Colon (tissue), 2 donors: Measurements from ENCODE around the gene CCDC137.
A peak's percentile ranks its signal among the peaks of the same experiment; 100 is the strongest.

Source experiments
- FAIRE-seq: peaks from 2 replicates; lab custom pipeline; 2012; peaks lifted over from hg19 to GRCh38; lab: Jason Lieb, UNC
- donor health status: control.
- donor health status: control.

CCDC137 gene

DNA sequence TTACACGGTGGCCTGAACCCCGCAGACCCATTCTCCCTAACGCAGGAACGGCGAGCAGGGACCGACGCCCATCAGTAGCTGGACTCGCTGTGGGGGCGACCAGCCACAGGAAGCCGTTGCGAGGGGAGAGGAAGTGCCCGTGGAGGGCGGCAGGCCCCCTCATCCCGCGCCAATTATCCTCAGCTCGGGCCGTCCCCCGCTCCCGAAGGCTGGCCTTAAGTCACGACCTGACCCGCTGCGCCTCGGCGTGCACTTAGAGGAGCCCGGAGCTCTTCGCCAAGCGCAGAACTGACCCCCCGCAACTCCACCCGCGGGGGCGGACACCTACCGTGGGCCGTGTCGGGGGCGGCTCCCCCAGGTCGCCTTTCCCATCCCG is 16.7 kb downstream of the CCDC137 start:
- no peak for FAIRE-seq

DNA sequence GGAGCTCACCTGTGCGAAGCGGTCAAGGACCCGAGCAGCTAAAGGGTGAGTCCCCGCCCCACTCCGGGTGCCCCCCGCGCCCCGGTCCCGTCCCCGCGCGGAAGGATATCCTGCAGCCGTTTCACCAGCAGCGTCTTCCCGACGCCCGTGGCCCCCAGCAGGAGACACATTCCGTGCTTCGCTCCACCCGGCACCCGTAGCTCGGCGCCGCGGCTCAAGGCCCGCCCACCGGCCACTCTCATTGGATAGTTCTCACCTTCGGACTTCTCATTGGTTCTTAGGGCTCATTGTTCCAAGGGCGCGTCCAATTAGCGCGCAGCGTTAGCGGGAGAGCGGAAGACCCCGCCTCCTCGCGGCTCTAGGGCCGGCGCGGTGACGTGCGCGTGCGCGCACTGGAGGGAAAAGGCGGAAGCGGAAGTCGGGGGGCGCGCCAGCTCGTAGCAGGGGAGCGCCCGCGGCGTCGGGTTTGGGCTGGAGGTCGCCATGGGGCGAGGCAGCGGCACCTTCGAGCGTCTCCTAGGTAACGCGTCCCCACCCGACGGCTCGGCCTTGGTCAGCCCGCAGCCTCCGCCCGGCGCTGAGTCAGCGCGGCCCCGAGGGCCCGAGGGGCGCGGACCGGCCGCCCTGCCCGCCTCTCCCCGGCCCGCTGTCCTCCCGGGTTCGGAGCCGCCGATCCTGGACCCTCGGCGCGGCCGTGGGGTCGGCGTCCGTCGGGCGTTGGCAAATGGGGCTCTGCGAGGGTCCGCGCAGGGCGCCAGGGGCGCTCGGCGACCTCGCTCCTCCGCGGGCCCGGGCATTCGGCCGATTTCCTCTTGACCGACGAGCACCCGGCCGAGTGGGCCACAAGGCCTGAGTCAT is 17.3 kb downstream of the CCDC137 start, which contains the start of the genes ARL16 and HGS:
Gene ARL16, minus strand, starts transcription at position 214 of the 858 bp plus-strand sequence. Its CDS starts 44 bp downstream, at position 170.
Gene HGS, plus strand, starts transcription at position 428 of the 858 bp plus-strand sequence. Its CDS starts 56 bp downstream, at position 484.
- FAIRE-seq, result peak; percentile 72

DNA sequence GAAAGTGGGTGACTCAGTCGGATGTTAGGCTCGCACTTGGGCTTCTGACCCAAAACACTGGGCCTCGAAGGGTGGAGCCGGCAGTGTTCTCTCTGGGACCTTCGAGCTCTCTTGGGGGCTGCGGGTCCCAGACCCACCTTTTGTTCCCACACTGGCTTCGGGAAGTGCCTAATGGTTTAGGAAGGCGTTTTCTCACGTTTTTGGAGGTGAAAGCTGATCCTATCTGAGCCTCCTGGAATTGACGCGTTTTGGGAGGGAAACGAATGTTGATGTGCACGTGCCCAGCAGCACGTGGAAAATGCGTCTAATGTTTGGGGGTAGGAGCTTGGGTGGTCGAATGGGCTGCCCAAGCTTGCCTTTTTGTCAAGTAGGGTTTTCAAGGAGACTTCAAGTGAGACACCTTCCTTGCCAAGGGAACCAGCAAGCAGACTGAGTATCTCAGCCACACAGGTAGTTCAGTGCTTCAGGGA is 17.9 kb downstream of the CCDC137 start:
- no peak for FAIRE-seq

DNA sequence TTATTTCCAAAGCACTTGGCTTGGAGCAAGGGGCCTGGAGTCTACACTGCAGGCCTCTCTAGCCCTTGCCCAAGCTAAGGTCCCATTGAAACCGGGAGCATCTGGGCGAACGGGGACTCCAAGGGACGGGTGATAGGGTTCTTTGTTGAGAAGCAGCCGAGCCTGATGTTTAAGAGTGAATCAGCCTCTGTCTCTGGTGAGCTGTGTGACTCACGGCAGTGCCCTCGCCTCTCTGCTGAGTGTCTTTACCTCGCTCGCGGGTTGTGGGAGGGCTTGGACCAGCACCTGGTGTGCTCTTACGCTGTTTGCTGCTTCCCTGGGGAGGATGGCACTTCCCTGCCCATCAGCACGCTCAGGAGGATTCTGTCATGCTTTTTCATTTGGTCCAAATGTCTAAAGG is 18.6 kb downstream of the CCDC137 start:
- FAIRE-seq, result no peak

DNA sequence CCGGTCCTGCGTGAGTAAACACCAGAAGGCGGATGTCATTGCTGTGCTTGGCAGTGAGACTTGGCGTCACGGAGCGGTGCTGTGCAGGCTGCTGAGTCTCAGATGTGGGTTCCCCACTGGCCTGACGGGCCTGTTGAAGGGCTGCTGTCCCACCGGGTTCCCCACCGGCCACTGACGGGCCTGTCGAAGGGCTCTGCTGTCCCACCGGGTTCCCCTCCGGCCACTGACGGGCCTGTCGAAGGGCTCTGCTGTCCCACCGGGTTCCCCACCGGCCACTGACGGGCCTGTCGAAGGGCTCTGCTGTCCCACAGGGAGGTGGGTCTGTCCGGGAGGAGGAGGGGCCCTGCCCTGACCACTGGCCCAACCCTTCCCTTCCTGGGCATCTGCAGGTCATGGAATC is 20.1 kb downstream of the CCDC137 start:
- no peak for FAIRE-seq

DNA sequence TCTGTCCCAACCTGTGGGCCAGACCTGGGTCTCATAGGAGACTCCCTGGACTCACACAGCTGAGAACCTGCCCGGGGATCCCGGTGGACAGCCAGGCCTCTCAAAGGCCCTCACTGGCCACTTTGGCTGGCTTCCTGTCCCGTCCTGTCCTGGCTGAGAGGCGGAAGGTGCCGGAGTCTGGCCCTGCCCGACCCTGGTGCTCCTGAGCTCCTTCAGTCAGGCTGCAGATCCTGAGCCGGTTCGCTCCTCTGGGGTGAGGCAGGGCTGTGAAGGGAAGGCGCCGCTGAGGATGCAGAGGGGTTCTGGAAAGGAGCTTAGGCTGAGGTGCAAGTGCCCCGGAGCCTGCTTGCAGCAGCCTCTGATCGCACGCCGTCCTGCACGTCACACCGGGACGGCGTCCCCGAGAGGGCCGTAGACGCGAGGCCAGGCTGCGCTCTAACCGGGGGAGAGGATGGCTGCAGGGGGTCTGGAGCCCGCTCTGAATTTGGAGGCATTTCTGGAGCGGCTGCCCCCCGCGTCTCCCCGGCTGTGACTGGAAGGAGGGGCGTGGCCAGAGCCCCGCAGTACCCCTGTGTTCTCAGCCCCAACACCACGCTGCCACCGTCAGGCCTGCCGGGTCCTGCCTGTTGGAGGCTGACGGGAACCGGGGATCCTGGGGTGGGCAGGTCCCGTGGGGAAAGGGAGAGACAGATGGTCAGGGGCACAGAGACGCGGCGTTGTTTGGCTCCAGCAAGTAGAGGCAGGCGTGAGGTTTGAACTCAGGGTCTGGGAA is 21.4 kb downstream of the CCDC137 start:
- no peak for FAIRE-seq

DNA sequence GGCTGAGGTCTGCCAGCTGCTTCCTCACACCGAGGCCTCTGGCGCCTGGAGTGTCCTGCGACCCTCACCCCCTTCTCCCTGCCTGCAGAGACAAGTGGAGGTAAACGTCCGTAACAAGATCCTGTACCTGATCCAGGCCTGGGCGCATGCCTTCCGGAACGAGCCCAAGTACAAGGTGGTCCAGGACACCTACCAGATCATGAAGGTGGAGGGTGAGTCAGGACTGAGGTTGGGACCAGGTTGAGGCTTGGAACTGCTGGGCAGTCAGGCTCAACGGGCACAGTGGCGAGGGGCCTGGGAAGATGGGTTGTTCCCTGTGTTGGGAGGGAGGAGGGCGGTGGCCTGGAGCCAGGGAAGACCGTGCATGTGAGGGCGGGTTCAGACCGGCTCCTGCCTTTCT is 22.1 kb downstream of the CCDC137 start:
- no peak for FAIRE-seq

DNA sequence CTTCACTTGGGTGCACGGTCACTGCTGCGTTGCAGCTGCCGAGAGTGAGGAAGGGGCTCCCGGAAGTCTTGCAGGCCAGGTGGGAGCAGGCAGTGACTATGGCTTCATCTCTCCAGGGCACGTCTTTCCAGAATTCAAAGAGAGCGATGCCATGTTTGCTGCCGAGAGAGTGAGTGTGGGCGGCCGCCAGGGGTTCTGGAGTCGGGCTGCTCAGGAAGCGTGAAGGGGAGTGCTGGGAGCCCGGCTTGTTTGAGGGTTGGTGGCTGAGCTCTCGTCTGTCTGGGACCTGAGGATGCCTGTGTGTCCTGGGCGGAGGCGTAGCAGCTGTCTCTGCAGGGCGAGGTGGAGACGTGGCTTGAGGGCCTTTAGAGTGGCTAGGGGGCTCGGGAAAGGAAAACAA is 23.5 kb downstream of the CCDC137 start:
- no peak for FAIRE-seq

DNA sequence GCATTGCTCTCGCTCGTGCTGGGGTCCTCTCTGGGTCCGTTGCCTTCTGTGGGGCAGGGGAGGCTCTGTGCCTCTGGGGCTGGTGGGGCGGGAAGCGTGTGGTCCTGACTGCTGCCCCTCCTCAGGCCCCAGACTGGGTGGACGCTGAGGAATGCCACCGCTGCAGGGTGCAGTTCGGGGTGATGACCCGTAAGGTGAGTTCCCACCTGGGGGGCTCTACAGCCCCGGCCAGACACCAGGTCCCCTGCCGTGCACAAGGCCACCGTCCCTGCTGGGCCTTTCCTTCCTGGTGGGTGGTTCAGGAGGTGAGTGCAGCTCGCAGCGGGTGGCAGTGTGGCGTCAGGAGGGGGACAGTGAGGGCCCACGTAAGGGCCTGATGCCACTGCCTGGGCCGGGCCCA is 24.0 kb downstream of the CCDC137 start:
- no peak for FAIRE-seq

DNA sequence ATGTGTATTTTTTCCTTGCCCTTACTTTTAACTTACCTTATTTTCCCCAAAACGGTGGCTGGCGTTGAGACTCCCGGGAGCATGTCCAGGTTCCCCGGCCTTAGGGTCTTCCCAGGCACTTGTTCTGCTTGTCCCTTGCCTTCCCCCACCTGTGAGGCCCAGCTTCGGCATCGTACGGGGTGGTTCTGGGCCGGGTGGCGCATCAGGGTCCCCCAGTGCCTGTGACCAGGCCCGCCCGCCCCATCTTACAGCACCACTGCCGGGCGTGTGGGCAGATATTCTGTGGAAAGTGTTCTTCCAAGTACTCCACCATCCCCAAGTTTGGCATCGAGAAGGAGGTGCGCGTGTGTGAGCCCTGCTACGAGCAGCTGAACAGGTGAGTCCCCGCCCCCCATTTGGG is 24.7 kb downstream of the CCDC137 start:
- no peak for FAIRE-seq

DNA sequence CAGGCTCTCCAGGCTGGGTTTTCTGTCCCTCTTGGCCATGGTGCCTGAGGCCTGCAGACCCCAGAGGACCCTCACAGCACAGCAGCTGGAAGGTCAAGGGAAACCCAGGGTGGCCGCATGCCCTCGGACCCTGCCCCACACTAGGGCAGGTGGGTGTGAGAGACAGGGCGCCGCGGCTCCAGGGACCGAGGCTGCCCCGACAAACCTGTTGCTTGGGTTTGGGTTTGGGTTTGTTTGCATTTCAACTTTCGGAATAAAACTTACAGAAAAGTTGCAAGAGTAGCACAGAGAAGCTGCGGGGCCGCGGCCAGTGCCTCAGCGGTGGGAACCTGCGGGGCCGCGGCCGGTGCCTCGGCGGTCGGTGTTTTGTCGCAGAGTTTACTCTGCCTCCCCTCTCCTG is 25.1 kb downstream of the CCDC137 start:
- FAIRE-seq, result no peak

DNA sequence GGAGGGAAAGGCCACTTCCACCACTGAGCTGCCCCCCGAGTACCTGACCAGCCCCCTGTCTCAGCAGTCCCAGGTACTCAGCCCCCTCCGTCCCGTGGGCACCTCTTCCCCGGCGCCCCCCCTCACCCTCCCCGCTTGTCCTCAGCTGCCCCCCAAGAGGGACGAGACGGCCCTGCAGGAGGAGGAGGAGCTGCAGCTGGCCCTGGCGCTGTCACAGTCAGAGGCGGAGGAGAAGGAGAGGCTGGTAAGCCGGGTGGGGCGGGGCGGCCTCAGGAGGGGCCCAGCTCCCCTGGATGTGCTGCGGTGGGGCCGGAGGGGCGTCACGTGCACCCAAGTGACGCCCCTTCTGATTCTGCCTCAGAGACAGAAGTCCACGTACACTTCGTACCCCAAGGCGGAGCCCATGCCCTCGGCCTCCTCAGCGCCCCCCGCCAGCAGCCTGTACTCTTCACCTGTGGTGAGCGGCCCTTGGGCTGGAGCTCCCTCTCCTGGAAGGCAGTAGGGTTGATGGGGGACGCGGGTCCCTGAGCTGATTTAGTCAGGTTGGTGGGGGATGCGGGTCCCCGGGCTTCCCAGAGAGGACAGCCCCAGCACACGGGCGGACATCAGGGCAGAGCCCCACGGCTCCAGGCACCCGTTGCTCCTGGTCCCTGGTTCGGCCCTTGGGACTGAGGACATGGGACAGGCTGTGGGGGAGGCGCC is 27.1 kb downstream of the CCDC137 start:
- FAIRE-seq, result no peak

DNA sequence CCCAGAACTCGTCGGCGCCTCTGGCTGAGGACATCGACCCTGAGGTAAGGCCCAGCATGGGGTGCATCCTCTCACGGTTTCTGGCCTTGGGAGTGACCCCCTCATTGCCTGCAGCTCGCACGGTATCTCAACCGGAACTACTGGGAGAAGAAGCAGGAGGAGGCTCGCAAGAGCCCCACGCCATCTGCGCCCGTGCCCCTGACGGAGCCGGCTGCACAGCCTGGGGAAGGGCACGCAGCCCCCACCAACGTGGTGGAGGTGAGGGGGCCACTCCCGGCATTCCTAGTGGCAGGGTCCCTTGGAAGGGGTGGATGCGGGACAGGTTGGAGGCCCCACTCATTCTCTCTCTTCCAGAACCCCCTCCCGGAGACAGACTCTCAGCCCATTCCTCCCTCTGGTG is 28.3 kb downstream of the CCDC137 start:
- no peak for FAIRE-seq

DNA sequence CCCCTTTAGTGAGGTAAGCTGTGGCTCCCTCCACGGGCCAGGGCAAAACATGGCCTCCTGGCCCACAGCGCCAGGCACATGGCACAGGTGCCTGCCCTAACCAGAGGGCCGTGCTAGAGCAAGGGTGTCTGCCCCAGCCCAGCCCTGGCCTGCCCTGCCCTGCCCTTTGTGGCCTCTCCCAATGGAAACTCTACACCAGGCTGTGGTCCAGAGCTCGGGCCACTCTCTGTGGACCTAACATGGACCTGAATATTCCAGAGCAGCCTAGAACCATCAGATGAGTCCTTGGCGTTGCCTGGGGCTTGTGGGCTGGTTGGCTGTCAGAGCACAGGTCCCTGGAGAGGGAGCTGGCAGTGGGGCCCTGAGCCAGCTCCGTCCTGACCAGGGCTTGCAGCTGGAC is 28.7 kb downstream of the CCDC137 start:
- no peak for FAIRE-seq

DNA sequence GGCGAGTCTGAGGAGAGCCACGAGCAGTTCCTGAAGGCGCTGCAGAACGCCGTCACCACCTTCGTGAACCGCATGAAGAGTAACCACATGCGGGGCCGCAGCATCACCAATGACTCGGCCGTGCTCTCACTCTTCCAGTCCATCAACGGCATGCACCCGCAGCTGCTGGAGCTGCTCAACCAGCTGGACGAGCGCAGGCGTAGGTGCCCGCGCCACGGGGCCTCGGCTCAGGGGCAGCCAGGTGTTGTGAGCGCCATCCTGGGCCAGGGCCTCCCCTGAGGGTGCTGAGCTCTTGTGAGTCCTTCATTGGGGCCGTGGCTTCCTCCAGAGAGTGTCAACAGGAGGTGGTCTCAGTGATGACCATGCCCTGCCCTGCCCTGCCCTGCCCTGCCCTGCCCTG is 29.3 kb downstream of the CCDC137 start:
- no peak for FAIRE-seq

DNA sequence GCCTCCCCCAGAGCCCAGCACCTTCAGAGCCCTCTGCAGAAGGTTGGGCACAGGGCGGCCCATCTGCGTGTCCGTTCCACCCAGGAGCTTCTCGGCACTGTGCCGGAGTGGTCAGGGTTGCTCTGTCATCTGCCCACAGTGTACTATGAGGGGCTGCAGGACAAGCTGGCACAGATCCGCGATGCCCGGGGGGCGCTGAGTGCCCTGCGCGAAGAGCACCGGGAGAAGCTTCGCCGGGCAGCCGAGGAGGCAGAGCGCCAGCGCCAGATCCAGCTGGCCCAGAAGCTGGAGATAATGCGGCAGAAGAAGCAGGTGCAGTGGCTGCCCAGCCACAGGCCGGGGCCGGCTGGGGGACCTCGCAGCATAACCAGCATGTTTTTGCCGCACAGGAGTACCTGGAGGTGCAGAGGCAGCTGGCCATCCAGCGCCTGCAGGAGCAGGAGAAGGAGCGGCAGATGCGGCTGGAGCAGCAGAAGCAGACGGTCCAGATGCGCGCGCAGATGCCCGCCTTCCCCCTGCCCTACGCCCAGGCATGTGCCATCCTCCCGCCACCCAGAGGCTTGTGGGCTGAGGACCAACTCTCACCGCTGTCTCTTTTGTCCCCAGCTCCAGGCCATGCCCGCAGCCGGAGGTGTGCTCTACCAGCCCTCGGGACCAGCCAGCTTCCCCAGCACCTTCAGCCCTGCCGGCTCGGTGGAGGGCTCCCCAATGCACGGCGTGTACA is 29.8 kb downstream of the CCDC137 start:
- FAIRE-seq, result no peak

DNA sequence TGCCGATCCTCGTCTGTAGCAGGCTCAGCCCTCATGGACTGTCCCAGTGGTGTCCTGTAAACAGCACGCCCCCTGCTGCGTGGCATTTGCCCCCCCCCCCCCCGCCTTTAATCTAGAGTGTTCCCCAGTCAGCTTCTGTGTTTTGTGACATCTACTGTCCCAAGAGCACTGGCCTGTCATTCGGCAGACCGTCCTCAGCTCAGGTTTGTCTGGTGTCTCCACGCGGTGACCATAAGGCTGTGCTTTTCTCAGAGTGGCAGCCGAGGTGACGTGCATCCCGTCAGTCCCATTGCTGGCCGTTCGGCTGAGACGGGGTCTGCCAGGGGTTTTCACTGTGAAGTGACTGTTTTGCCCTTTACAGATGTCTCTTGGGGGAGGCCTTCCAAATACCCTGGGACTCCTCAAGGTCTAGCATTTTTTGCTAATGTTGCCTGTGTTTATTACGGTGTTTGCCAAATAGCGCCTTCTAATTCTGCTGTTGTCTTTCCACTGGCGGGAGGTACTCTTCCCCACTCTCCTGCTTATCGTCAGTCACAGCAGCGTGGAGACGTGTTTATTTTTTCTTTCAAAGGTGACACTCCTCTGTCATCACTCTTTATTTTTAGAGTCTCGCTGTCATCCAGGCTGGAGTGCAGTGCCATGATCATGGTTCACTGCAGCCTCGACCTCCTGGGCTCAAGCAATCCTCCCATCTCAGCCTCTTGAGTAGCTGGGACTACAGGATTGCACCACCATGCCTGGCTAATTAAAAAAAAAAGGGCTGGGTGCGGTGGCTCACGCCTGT is 30.9 kb downstream of the CCDC137 start:
- no peak for FAIRE-seq

DNA sequence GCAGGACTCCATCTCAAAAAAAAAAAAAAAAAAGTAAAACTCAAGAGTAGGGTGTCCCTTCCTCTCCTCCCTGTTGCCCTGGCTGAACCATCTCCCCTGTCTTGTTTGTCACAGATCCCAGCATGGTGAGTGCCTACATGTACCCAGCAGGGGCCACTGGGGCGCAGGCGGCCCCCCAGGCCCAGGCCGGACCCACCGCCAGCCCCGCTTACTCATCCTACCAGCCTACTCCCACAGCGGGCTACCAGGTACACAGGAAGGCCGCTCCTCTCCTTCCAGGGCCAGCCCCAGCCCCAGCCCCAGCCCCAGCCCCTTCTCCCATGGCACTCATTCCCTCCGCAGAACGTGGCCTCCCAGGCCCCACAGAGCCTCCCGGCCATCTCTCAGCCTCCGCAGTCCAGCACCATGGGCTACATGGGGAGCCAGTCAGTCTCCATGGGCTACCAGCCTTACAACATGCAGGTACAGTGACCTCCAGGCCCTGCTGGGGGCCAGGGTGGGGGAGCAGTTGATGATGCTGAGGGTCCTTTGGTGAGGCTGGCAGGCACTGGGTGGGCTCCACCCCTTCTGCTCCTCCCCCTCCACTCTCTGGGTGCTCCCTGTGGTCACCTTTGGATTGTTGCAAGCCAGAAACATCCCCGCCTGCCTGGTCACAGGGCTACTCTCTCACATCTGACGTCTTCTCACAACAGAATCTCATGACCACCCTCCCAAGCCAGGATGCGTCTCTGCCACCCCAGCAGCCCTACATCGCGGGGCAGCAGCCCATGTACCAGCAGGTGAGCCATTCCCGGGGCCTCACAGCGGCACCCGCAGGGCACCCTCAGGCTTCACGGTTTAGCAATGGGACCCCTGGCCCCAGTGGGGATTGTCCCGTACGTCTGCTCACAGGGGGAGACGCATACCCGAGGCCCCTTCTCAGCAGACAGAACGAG is 34.1 kb downstream of the CCDC137 start:
- FAIRE-seq, result no peak

DNA sequence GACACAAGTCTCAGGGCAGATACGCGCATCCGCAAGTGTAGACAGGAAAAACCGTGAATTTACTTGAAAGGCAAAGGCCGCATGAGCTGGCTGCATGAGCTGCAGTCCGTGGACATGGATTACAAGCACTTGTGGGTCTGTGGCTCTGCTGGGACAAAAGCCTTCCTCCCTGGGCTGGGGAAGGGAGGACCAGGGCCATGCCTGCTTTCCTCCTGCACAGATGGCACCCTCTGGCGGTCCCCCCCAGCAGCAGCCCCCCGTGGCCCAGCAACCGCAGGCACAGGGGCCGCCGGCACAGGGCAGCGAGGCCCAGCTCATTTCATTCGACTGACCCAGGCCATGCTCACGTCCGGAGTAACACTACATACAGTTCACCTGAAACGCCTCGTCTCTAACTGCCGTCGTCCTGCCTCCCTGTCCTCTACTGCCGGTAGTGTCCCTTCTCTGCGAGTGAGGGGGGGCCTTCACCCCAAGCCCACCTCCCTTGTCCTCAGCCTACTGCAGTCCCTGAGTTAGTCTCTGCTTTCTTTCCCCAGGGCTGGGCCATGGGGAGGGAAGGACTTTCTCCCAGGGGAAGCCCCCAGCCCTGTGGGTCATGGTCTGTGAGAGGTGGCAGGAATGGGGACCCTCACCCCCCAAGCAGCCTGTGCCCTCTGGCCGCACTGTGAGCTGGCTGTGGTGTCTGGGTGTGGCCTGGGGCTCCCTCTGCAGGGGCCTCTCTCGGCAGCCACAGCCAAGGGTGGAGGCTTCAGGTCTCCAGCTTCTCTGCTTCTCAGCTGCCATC is 34.9 kb downstream of the CCDC137 start:
- FAIRE-seq, result no peak
